T follicular helper cell (primary cell): ENCODE data around the gene FEV.

Experiments used
- DNase-seq: peaks from one replicate; pipeline ENCODE4 v3.0.0-alpha.2; 2020; ENCODE audit warnings: low read depth

Gene FEV

DNA sequence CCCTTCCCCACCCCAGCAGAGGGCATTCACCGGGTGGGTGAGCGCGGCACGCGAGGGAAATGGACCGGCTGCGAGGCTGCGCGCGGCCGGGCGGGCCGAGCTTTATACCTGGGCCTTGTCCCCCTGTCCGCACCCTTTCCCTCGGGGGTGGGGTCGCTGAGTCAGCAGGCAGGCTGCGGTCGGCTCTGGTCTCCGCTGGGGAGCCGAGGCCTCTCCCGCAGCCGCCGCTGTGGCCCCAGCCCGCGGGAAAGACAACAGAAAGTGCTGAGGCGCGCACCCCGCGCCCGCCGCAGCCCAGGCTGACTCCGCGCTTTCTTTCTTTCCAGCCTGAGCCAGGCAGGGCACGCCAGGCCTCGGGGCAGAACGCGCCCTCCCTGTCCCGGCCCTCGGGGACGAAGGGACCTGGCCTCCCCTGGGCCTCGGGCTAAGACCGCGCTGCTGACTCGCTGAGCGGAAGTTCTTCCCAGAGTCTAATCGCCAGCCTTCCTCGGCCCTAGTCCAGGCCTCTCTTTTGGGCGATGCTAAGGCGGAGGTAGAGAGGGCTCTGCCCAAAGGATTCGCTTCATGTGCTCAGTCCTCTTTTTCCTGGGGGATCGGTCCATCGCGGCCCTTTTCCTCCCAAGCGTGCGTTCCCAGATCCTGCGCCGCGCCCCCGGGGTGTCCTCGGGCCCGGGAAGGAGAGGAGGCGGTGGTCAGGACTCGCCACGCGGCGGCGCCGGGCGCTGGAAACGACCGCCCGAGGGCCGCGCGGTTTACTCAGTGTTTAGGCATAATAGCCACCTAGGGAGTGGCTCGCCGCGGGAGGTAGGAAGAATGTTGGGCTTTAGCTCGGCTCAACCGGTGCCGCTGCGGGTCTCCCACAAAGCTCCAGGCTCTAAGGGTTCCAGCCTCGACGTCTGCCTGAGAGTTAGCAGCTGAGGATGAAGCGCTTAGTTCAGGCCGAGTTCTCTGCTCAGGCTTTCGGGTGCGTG lies 8.6 kb upstream of the FEV start, which contains the start of gene CRYBA2:
Gene CRYBA2, minus strand, starts transcription at position 78 of the 971 bp plus-strand sequence. CDS start 246 bp downstream, outside the sequence.
- DNase-seq, result no peak

DNA sequence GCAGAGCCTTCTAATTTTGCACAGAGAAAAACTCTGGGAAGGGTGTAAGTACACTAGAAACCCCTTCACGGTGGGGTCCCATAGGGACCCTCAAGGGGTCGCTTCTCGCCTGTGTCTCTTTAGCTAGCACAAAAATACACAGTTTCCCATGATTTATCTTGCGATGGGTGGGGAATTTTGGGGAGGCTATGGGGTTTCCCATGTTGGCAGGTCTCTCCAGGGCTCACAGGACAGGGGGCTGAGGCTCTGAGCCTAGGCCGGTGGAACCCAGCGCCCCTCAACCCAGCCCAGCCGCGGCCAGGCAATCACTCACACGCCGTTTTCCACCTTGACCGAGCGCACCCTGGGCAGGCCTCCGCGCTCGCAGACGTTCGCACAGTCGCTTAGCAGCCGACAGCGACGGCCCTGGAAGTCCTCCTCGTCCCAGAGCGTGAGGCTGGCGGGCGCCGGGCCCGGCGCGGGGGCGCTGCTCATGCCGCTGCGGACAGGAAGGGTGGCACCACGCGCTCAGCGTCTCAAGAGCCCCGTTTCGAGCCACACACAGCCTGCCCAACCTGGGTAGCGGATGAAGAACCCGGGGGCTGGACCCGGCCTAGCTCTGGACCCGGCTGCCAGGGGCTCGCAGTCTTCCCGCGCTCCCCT lies 7.8 kb upstream of the FEV start:
- no peak for DNase-seq

DNA sequence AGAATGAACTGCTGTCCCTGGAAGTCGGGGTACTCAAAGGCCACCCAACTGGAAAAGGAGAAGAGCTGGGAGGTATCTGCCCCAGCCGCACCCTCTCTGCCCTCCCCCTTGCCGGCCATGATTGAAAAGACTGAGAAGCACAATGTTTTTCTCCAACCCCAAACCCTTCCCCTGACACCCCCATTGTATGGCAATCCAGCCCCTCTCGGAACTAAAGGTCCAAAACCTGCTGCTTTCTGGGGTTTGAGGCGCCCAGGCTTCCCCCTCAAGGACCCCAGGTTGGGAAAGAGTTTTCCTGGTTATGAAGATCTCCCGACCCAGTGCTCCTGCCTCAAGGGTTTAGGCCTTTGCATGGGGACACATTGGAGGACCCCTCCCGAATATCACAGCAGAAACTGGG lies 7.2 kb upstream of the FEV start:
- DNase-seq, result no peak

DNA sequence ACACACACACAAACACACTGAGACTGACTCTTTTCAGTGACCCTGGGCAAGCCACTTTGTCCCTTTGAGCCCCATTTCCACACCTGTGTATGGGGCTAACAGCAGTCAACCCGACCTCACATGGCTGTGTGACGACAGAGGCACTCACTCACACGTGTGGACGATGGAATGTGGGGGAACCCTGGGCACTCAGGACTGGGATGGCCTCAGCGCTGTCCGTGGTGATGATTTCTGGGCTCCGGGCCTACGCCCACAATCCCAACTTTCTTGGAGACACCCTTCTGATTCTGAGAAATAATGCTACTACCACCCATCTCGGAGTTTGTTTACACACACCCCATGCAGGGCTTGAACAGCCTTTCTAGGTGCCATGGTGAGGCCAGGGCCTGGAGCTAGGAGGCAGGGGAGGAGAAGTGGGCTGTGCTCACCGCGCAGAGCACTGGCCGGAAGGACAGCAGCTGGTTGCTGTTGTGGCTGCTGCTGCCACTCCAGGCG lies 6.7 kb upstream of the FEV start:
- no peak for DNase-seq

DNA sequence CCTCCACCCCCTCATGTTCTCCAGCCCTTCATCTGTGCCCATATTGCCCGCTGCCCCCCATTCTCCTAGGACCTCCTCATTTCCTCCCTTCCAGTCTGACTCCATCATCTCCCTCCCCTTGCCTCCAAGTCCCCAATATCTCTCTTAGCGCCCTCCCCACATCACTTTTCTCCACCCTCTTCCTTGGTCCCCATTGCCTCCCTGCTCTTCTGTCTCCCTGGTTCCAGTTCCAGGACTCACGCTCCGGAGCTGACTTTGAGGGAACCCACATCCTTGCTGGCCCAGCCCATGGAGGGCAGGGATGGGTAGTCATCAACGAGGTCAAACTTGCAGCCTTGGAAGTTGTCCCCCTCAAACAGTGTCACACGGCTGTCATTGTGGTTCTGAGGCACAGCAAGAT lies 5.6 kb upstream of the FEV start:
- DNase-seq, result no peak

DNA sequence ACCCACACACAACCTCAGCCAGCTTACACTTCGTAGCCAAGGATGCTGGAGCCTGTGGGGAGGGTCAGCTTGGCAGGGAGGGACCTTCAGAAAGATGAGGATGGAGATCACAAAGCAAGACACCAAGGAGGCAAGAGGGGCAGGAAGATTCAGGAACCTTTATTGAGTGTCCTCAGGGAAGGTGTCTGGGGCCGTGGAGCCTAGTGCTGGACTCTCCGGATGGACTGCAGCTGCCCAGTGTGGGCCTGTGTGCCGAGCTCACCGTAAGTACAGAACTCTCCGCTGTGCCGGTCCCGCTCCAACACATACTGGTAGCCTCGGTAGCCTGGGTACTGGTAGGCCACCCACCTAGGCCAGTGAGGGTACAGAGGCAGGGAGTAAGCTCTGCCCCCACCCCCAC lies 5.1 kb upstream of the FEV start:
- DNase-seq, result no peak

DNA sequence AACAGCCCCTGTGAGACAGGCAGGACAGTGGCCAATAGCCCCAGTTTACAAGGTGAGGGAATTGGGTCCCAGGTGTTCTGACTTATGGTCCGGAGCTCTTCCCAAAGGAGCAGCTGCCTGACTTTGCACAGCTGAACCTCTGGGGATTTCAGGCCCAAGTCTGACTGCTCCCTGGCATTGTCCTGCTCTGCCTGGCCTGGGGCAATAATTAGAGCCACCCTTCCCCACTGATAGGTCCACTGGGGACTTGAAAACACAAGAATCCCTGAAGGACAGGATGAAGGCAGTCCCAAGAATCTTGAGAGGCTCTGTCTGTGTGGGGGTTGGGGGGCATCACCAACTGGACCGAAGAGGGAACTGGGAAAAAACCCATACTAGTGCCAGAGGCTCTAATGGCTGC lies 3.7 kb upstream of the FEV start:
- DNase-seq, result no peak

DNA sequence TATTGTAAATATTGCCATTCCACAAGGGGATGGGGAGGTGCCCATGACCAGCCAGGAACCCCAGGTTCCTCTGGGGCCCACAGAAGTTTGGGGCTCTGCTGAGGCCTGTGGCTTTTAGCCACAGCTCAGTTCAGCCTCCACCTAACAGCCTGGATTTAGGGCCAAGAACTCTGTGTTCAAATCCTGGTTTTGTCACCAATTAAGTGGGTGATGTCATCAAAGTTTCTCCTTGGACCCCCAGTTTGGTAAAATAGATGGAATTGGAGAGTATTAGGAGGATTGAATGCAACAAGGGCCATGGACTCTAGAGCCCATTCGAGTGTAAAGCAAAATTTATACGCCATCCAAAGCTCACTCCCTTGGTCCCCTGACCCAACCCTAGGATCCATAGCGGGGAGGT lies 3.2 kb upstream of the FEV start:
- DNase-seq, result no peak

DNA sequence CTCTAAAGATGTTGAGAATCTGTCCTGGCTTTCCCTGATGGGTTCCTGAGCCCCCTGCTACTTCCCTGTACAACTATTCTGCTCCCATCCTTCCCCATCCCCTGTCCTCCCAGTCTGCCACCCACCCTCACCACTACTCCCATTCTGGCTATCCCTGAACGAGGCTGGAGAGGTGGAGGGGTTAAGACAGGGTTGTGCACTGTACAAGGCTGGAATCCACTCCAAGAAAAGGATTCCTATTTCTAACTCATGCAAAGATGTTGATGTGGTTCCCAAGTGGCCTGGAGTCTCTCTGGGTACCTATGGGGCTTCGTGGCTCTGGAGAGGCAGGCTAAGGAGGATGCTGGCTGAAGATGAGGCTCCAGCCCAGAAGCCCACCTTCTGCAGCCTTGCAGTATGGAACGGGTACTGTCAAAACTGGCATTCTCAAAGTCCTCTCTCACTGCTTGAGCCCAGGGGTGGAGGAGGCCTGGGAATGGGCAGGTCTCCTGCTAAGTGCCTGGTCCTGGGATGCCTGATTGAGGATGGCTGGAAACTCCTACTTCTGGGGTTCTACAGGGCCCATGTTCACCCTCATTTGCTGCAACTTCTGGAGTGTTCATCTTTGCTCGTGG lies 1.3 kb upstream of the FEV start:
- no peak for DNase-seq

DNA sequence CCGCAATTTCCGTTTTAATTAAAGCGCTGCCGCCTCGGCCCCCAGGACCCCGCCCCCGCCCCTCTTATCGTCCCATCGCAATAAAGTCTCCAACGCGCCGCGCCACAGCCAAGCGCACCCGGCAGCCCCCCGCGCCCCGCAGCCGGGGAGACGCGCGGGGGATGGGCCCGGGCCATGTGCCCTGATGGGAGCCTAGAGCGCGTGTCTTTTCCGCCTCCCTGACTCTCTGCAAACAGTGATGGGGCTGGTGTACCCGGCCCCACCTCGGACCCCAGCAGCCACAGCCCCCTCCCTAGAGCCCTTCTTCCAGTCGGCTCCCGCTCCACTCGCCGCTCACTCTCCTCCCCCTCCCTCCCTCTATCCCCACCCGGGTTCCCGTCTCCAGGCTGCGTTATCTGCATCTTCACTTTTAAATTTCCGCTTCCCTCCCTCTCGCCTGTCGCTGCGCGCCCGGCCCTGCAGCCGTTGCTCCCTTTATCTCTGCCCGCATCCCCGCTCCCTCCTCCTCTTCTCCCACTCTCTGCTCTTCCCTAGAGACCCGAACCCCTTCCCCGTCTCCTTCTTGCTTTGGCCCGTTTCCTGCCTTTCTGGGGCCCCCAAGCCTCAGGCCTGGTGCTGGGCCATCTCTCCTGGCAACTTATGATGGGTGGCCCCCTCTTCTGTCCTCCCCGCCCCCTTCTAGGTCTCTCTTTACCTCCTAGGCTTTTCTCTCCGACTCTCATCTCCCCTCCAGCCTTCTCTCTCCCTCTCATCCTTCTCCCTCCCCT lies 524 bp upstream of the FEV start:
- DNase-seq, result no peak

DNA sequence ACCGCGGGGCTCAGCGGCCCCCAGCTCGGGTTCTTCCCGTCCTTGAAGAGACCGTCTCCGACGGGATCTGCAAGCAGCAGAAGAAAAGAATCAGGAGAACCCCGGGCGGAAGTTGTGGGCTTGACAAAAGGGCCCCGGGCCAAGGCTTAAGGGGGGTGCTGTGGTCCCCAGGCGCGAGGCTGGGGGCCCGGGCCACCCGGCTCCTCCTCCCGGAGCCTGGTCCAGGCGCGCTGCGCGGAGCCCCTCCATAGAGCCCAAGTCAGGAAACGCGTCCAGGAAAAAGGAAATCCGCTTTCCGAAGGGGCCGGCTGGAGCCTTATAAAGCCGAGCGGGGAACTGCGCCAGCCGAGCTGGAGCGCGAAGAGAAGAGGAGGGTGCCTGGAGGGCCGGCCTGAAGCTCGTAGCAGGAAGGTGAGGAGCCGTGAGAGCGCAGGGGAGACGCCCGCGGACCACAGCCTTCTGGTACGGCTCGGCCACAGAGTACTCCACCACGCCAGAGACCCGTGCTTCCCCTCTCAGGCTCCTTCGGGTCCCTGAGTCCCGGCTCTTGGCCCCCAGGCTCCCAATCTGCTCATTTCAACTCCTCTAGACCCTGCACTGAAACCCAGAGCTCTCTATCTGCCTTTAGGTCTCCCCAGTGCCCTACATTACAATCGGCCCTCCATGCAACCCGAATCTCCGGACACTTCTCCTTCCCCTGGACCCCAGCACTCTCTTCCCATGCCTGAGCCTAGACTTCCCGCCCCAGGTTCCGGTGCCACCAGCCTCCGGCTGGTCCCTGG lies 554 bp downstream of the FEV start:
- DNase-seq, result no peak

DNA sequence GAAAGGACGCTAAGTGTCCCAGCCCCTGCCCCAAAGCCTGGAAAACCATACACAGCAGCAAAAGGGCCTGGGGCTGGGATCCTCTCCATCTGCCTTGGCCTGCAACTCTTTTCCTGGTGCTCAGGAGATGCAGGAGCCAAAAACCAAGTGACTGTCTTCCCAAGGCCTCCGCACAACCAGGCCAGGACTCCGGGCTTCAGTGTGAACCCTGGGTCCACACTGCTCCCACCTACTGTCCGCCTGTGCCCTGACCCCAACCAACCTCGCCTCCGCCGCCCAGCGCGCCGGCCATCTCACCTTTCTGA lies 1.1 kb downstream of the FEV start:
- no peak for DNase-seq

DNA sequence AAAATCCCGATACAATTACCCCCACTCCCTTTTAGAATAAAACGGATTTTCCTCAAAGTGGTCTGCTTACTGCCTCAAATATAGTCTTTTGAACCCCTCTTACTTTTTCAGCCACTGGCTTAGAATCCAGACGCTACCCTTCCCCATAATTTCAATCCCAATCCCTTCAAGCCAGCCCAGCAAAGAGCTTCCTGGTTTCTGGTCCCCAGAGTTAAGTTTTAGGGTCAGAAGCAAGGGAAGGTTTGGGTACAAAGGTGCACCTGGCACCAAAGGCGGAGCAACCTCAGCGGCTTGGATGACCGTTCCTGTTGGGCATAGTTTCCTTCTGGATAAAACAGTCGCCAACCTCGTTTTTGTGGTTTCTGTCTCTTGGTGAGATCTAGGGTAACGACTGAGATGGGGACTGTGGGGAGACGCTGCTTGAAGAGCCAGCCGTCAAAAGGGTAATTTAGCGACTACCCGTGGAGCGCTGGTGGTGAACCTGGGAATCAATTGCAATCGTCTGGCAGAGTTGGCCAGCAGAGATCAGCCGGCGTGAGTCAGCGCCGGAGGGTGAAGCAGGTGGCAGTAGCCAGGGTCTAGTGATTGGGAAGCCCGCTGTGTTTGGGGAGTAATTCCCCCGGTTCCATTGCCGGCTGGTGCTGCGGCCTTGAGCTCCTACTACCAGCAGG lies 1.6 kb downstream of the FEV start:
- no peak for DNase-seq

DNA sequence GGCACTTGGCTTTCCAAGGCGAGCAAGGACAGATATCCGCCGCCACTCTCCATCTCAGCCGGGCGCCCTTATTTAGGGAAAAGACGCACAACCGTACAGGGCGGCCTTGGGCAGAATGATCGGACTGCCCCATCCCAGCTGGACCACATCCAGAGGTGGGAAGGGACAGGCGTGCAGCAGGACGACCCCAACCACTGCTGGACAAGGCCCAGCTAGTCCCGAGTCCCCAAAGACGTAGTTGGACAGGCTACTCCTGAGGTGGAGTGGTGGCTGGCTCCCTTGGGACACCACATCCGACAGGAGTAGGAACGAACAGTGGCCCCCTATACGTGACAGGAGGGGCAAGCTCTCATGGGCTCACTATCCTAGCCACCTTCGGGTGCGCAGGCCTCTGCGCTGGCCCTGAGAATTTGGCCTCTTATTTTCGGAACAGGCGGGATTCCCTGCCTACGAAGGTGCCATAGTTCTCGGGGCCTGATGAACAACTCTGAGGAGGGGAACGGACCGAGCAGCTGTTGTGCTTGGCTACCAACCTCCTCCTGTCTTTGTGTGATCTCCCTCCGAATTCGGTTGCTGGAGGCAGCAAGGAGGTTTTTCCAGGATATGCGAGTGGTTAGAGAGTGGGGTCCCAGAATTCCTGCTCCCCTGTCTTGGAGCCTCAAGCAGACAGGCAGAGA lies 2.3 kb downstream of the FEV start:
- DNase-seq, result no peak

DNA sequence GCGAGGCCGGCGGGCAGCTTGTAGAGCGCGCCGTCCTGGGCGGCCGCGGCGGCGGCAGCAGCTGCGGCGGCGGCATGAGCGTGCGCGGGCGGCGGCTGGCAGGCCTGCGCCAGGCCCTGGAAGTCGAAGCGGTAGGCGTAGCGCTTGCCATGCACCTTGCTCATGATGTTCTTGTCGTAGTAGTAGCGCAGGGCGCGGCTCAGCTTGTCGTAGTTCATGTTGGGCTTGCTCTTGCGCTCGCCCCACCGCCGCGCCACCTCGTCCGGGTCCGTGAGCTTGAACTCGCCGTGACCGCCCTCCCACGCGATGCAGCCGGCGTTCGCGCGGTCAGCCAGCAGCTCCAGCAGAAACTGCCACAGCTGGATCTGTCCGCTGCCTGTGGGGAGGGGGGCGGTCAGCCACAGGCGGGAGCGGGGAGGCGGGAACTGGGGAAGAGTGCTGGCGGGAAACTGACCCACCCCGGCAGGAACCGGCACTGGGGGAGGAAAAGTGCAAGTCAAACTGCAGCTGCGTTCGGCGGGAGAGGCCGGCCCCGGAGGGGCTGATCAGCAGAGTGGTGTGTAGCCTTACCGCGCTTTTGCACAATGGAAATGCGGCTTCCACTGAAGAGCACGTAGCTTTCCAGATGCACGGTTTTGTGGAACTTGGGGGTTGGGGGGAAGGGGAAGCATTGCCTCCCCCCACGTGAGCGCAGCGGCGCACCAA lies 3.0 kb downstream of the FEV start:
- peak; percentile 21 for DNase-seq

DNA sequence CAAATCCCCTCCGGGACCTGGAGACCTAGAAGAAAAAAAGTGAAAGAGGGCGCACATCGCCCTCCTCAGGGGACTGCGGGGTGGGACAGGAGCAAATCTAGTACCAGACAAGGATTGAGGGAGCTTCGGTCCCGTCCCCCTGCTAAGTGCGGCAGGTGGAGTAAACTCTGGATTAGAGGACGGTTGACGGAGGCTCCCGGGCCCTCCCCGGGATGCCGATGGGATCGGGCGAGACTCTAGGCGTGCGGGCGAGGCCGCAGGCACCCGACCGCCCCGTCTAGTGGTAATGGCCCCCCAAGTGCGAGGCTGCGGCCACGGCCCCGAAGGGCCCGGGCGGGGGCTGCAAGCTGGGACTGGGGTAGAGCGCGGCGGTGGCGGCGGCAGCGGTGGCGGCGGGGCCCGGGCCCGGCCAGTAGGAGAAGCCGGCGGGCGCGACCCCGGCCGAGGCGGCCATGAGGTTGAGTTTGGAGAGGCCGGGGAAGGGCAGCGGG lies 3.5 kb downstream of the FEV start:
- DNase-seq, result no peak

DNA sequence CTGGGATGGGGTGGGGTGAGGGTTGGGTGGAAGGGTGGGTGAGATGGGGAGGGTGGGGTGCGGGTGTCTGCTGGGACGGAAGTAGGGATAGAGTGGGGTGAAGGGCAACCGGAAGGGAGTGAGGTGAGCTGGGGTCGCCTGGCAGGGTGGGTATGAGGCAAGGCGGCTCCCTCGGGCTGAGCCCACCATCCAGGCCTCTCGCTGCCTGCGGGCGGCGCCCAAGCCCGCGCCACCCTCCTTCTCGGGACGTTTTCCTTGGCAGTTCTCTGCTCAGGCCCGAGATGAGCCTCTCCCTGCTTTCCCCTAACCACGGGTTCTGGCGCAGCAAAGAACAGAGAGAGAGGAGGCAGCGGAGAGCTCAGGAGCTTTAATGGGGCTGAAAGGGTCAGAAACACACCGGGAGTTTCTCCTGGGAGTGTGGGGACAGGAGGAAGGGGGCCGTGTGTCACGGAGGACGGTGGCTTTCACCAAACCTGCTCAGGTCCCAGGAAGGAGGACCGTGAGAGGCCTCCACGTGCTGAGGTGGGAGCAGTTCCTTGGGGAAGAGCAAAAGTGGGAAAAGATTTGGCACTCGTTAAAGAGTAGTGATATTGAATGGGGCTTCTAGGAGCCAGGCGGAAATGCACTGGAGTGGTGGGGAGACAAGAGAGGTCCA lies 4.1 kb downstream of the FEV start:
- no peak for DNase-seq

DNA sequence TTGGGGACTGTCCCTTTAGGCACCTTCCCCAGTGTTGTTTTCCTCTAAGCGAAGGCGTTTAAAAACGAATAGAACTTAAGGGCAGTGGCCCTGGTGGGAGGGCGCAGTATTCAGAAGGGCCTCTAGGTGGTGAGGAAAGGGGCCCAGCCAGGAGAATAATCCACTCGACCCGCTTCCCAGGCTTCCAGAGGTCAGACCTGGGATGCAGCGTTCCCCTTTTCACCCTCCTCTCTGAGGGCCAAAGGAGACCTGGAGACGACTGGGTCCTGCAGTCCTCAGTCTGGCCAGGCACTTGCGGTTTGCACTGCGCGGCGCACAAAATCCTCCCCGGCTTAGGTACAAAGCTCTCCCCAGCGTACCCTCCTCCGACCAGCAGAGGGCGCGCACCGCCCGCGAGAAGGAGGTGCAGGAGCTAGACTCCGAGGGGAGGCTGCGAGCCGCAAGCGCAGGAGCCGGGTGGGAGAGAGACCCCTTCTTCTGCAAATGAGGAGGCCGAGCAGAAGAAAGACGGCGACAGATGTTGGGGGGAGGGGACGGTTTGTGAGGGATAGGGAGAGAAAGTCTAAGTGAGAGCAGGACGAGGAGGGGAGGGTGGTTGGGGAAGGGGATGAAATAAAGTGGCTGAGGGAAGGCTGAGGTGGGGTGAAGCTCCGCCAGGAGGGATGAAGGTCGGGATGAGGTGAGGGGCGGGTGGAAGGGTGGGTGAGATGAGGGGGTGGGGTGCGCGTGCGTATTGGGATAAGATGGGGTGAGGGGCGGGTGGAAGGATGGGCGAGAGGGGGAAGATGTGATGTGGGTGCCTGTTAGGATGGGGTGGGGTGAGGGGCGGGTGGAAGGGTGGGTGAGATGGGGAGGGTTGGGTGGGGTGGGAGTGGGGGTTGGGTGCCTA lies 4.9 kb downstream of the FEV start:
- peak; percentile 72 for DNase-seq
